SK-N-SH (cell line): ENCODE data around the gene ACOXL. TPM values are rescaled to one million over a fixed set of nuclear protein-coding genes. Genes with fewer than 3 reads are reported as not detected.
"Not testable (repeated sequence)": the region's sequence is repeated elsewhere in the genome, so short reads cannot be mapped to it uniquely, and the experiment has no call there.

ENCODE experiments used
- CTCF ChIA-PET: fragments of 300-600, 350-600 bp; formaldehyde crosslinking; extraction: SDS; loops from one replicate; lab custom pipeline; 2021; lab: Yijun Ruan, JAX
- POLR2A ChIA-PET: fragments of 350-600 bp; sonication (Branson Sonifier 250); formaldehyde crosslinking; extraction: SDS; loops from one replicate; lab custom pipeline; 2020; ENCODE audit warnings: antibody characterized with exemption, inconsistent platforms; lab: Yijun Ruan, JAX
- DNase-seq: peaks from one replicate; pipeline ENCODE4 v3.0.0; 2012
- H2AFZ ChIP-seq: fragments of 200-600 bp; sonication (generic); 2 replicates; pipeline ENCODE4 v1.8.1; 2016; ENCODE audit warnings: antibody characterized with exemption, mild to moderate bottlenecking, low read depth
- H3F3A ChIP-seq: fragments of 200-600 bp; sonication (generic); replicated peaks from 2 replicates; pipeline ENCODE3; 2016; ENCODE audit warnings: antibody characterized with exemption, mild to moderate bottlenecking; ENCODE audit not compliant: insufficient read depth
- H3K27ac ChIP-seq, 2 experiments: fragments of 200-500 bp in 1 of 2; fragments of 200-600 bp in 1 of 2; sonication (Bioruptor generic) in 1 of 2; sonication (generic), shearing (Covaris generic) in 1 of 2; 2 replicates each; pipeline versions ENCODE4 v1.5.1 to v1.6.1; 2014 to 2016; ENCODE audit warnings: low read depth in 2 of 2, inconsistent platforms in 1 of 2, low read length in 1 of 2, mild to moderate bottlenecking in 1 of 2, mixed read lengths in 1 of 2
- H3K27me3 ChIP-seq: fragments of 200-600 bp; sonication (generic), shearing (Covaris generic); 2 replicates; pipeline ENCODE4 v1.6.1; 2016; ENCODE audit warnings: mixed run types; ENCODE audit not compliant: insufficient read depth
- H3K36me3 ChIP-seq, 2 experiments: fragments of 200-500 bp in 1 of 2; fragments of 200-600 bp in 1 of 2; sonication (Bioruptor generic) in 1 of 2; sonication (generic) in 1 of 2; replicated peaks in 1 of 2; 2 replicates each; pipeline versions ENCODE3 to v1.5.1; 2014 to 2016; ENCODE audit warnings: low read length in 1 of 2, mild to moderate bottlenecking in 1 of 2; ENCODE audit not compliant: insufficient read depth in 2 of 2, control insufficient read depth in 1 of 2
- H3K4me1 ChIP-seq, 2 experiments: fragments of 200-500 bp in 1 of 2; fragments of 200-600 bp in 1 of 2; sonication (Bioruptor generic) in 1 of 2; sonication (generic), shearing (Covaris generic) in 1 of 2; 2 replicates each; pipeline versions ENCODE4 v1.5.1 to v1.6.1; 2014 to 2016; ENCODE audit warnings: low read depth in 1 of 2, low read length in 1 of 2, mixed run types in 1 of 2; ENCODE audit not compliant: insufficient read depth in 2 of 2, control insufficient read depth in 1 of 2
- H3K4me2 ChIP-seq: fragments of 200-600 bp; sonication (generic), shearing (Covaris generic); 2 replicates; pipeline ENCODE4 v1.6.1; 2017; ENCODE audit warnings: mixed run types
- H3K4me3 ChIP-seq, 2 experiments: fragments of 200-500 bp in 1 of 2; fragments of 200-600 bp in 1 of 2; sonication (Bioruptor generic) in 1 of 2; sonication (generic), shearing (Covaris generic) in 1 of 2; 2 replicates each; pipeline versions ENCODE4 v1.5.1 to v1.8.1; 2014 to 2016; ENCODE audit warnings: low read depth in 2 of 2, inconsistent platforms in 1 of 2, low read length in 1 of 2, mild to moderate bottlenecking in 1 of 2, mixed read lengths in 1 of 2, moderate library complexity in 1 of 2
- H3K79me2 ChIP-seq: fragments of 200-600 bp; sonication (generic); 2 replicates; pipeline ENCODE4 v1.8.1; 2017; ENCODE audit warnings: mild to moderate bottlenecking; ENCODE audit not compliant: insufficient read depth
- H3K9ac ChIP-seq: fragments of 200-600 bp; sonication (generic); 2 replicates; pipeline ENCODE4 v1.6.1; 2017; ENCODE audit warnings: mixed run types
- H3K9me2 ChIP-seq: fragments of 200-600 bp; sonication (generic); 2 replicates; pipeline ENCODE4 v1.6.1; 2017; ENCODE audit warnings: mixed run types
- H3K9me3 ChIP-seq: fragments of 200-600 bp; sonication (generic); 2 replicates; pipeline ENCODE4 v1.6.1; 2017; ENCODE audit warnings: mixed run types, mild to moderate bottlenecking, moderate library complexity
- H4K20me1 ChIP-seq: fragments of 200-600 bp; sonication (generic); 2 replicates; pipeline ENCODE4 v1.6.1; 2017; ENCODE audit warnings: mild to moderate bottlenecking, mixed run types; ENCODE audit not compliant: insufficient read depth
- ELF1 ChIP-seq: IDR thresholded peaks from 2 replicates; pipeline ENCODE4 v1.4.0; 2012
- FOSL2 ChIP-seq: IDR thresholded peaks from 2 replicates; pipeline ENCODE4 v1.4.0; 2012; ENCODE audit warnings: low read depth, mild to moderate bottlenecking, moderate library complexity, borderline replicate concordance
- FOXJ3 ChIP-seq: sonication (generic); formaldehyde crosslinking; IDR thresholded peaks from 2 replicates; pipeline ENCODE4 v1.5.1; 2020; ENCODE audit warnings: mild to moderate bottlenecking, missing genetic modification reagents
- GATA2 ChIP-seq: sonication (generic); formaldehyde crosslinking; IDR thresholded peaks from 2 replicates; pipeline ENCODE4 v1.5.0; 2020; ENCODE audit warnings: mild to moderate bottlenecking, missing genetic modification reagents
- MXI1 ChIP-seq: IDR thresholded peaks from 2 replicates; pipeline ENCODE4 v1.6.1; 2012; ENCODE audit warnings: mild to moderate bottlenecking, low read depth, low read length, improper control_type of control experiment
- NFIC ChIP-seq: IDR thresholded peaks from 2 replicates; pipeline ENCODE4 v1.4.0; 2012; ENCODE audit warnings: borderline replicate concordance
- POLR2AphosphoS5 ChIP-seq: IDR thresholded peaks from 2 replicates; pipeline ENCODE4 v1.6.1; 2012; ENCODE audit warnings: low read depth, low read length
- RAD21 ChIP-seq: IDR thresholded peaks from 2 replicates; pipeline ENCODE4 v1.6.1; 2012; ENCODE audit warnings: mild to moderate bottlenecking, low read length
- REST ChIP-seq: IDR thresholded peaks from 2 replicates; pipeline ENCODE4 v1.6.1; 2012; ENCODE audit warnings: mild to moderate bottlenecking, low read depth, low read length, moderate library complexity
- RXRA ChIP-seq: IDR thresholded peaks from 2 replicates; pipeline ENCODE4 v1.4.0; 2012; ENCODE audit warnings: low read depth, mild to moderate bottlenecking, borderline replicate concordance
- TAF1 ChIP-seq: IDR thresholded peaks from 2 replicates; pipeline ENCODE4 v1.6.1; 2012; ENCODE audit warnings: low read depth, mild to moderate bottlenecking, low read length, moderate library complexity, borderline replicate concordance
- TCF12 ChIP-seq: IDR thresholded peaks from 2 replicates; pipeline ENCODE4 v1.4.0; 2012
- YY1 ChIP-seq: IDR thresholded peaks from 2 replicates; pipeline ENCODE4 v1.4.0; 2012; ENCODE audit warnings: low read depth, mild to moderate bottlenecking
- WGBS: methylation state at CpG from one replicate; pipeline ENCODE4 v1.1.6; 2017; ENCODE audit warnings: low lambda C conversion rate; 5-methylcytosine and 5-hydroxymethylcytosine counted together
- polyA plus RNA-seq, 3 experiments: library from polyadenylated mRNA; depleted of rRNA; stranded (reverse); fragments of >200 nt; gene quantifications; 2 replicates each; pipeline ENCODE4 v1.2.3, GENCODE V29; 2012
- TF ChIP-seq, protein P1 (sequence below): fragments of 150-350 bp; IDR thresholded peaks from 2 replicates; pipeline ENCODE4 v1.6.1; 2017; ENCODE audit warnings: antibody characterized with exemption, low read length, low read depth, borderline replicate concordance
- TF ChIP-seq, protein P2 (sequence below): fragments of 200-600 bp; sonication (generic); IDR thresholded peaks from 2 replicates; pipeline ENCODE4 v1.6.1; 2017; ENCODE audit warnings: antibody characterized with exemption, mild to moderate bottlenecking, moderate library complexity

Gene ACOXL
- polyA plus RNA-seq, 1 of the 3 experiments (the other 2 are of a cell fraction): not detected

DNA sequence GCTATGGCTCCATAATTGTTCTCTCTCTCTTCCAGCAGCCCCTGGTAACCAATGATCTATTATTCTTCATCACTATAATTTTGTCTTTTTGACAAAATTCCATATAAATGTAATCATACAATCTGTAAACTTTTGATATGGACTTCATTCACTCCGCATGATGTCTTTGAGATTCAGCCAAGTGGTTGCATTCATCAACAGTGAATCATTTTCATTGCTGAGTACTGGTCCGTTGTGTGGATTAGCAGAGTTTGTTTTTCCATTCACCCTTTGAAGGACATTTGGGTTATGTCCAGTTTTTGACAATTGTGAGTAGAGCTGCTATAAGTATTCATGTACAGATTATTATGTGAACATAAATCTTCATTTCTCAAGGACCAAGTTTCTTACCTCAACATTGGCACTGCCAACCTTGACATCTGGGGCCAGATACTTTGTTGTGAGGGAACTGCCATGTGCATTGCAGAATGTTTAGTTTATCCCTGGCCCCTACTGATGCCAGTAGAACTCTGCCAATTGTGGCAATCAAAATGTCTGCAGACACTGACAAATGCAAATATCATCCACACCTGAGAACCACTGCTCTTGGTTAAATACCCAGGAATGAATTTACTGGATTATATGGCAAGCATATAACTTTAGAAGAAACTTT lies 340.0 kb downstream of the ACOXL start (continued):
- TF ChIP-seq REST: no peak
- TF ChIP-seq FOXJ3 (CRISPR knock-in tag): no peak
- TF ChIP-seq GATA2: no peak
- peak; percentile 79; the same call in 1 of the 2 replicates for TF ChIP-seq FOSL2
- no peak for TF ChIP-seq TAF1
- no peak for TF ChIP-seq RXRA
- TF ChIP-seq NFIC: peak; percentile 90
- TF ChIP-seq YY1: no peak
- no peak for TF ChIP-seq POLR2AphosphoS5

- WGBS: 0% methylated on average over 1 of the region's 1 CpG
- H3K79me2 ChIP-seq, H2AFZ ChIP-seq, H3F3A ChIP-seq, H3K27me3 ChIP-seq, H3K4me3 ChIP-seq, CTCF ChIA-PET, DNase-seq, H3K4me2 ChIP-seq, H3K9me3 ChIP-seq, H4K20me1 ChIP-seq, H3K36me3 ChIP-seq, H3K4me1 ChIP-seq, H3K27ac ChIP-seq, H3K9ac ChIP-seq, H3K9me2 ChIP-seq, POLR2A ChIA-PET: not testable (repeated sequence)
Observed at GRCh38 chr2:111082659-111083058, 350.3 kb downstream of the ACOXL start.

- Histone ChIP-seq H3K4me1 (no peaks in the 10 kb centered on the region), H3K79me2 (no peaks in the 10 kb centered on the region), H3K27ac (no peak overlapping the region), H3K4me3 (no peak overlapping the region), H3K9me3 (no peaks in the 10 kb centered on the region), H3K4me2 (no peak overlapping the region), H3K9me2 (no peaks in the 10 kb centered on the region), H3K9ac (no peak overlapping the region), H3K27me3 (peaks cover 8% of the 10 kb centered on the region; the same call in 1 of the 2 replicates), H2AFZ (no peak overlapping the region), H3F3A (no peaks in the 10 kb centered on the region), H4K20me1 (no peaks in the 10 kb centered on the region), H3K36me3 (no peaks in the 10 kb centered on the region)
- 88% methylated on average over 3 of the region's 3 CpGs for WGBS
- ChIA-PET POLR2A (no interaction called here), CTCF (interaction anchor here (0.8 kb wide), 1 partner anchor 21 kb away, joined by 3 read pairs; no protein-coding TSS in a partner anchor)
- no peak for DNase-seq
- TF ChIP-seq NFIC (no peak), ELF1 (no peak), TCF12 (no peak), GATA2 (no peak), TAF1 (no peak), REST (no peak), MXI1 (no peak), RAD21 (no peak)
- TF ChIP-seq, protein P1, sequence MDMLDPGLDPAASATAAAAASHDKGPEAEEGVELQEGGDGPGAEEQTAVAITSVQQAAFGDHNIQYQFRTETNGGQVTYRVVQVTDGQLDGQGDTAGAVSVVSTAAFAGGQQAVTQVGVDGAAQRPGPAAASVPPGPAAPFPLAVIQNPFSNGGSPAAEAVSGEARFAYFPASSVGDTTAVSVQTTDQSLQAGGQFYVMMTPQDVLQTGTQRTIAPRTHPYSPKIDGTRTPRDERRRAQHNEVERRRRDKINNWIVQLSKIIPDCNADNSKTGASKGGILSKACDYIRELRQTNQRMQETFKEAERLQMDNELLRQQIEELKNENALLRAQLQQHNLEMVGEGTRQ: no peak
- TF ChIP-seq, protein P2, sequence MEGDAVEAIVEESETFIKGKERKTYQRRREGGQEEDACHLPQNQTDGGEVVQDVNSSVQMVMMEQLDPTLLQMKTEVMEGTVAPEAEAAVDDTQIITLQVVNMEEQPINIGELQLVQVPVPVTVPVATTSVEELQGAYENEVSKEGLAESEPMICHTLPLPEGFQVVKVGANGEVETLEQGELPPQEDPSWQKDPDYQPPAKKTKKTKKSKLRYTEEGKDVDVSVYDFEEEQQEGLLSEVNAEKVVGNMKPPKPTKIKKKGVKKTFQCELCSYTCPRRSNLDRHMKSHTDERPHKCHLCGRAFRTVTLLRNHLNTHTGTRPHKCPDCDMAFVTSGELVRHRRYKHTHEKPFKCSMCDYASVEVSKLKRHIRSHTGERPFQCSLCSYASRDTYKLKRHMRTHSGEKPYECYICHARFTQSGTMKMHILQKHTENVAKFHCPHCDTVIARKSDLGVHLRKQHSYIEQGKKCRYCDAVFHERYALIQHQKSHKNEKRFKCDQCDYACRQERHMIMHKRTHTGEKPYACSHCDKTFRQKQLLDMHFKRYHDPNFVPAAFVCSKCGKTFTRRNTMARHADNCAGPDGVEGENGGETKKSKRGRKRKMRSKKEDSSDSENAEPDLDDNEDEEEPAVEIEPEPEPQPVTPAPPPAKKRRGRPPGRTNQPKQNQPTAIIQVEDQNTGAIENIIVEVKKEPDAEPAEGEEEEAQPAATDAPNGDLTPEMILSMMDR: no peak
Observed at GRCh38 chr2:111091811-111092211, 359.4 kb downstream of the ACOXL start.
